Spinal cord (tissue), 10 donors: ENCODE data around the gene SLC6A19. TPM values are rescaled to one million over a fixed set of nuclear protein-coding genes. Genes with fewer than 3 reads are reported as not detected.

Experiments
- DNase-seq, 6 donors: peaks; one replicate each; pipeline versions ENCODE4 v3.0.0 to v3.0.0-alpha.2; 2013 to 2015; ENCODE audit warnings: low spot score in 6 of 6, low read depth in 4 of 6
- H3K27ac ChIP-seq: one replicate; pipeline ENCODE4 v1.5.1; 2013; ENCODE audit warnings: low read depth, low read length, control low read depth
- H3K27me3 ChIP-seq: one replicate; pipeline ENCODE4 v1.6.1; 2013; ENCODE audit warnings: low read length; ENCODE audit not compliant: control insufficient read depth, insufficient read depth
- H3K36me3 ChIP-seq: one replicate; pipeline ENCODE4 v1.6.1; 2013; ENCODE audit warnings: low read length; ENCODE audit not compliant: control insufficient read depth, insufficient read depth
- H3K4me1 ChIP-seq: one replicate; pipeline ENCODE4 v1.6.1; 2013; ENCODE audit warnings: low read length; ENCODE audit not compliant: control insufficient read depth, insufficient read depth
- H3K4me3 ChIP-seq: one replicate; pipeline ENCODE4 v1.5.1; 2013; ENCODE audit warnings: low read depth, low read length, control low read depth
- H3K9me3 ChIP-seq: one replicate; pipeline ENCODE4 v1.6.1; 2013; ENCODE audit warnings: low read length; ENCODE audit not compliant: control insufficient read depth, insufficient read depth
- whole genome bisulfite sequencing: methylation state at CpG from one replicate; pipeline ENCODE4 v1.1.5; 2013; ENCODE audit warnings: missing lambda C conversion rate; ENCODE audit not compliant: insufficient coverage; 5-methylcytosine and 5-hydroxymethylcytosine counted together
- polyA plus RNA-seq, 2 donors: library from polyadenylated mRNA; unstranded; fragments of 120-200 nt; gene quantifications; one replicate each; pipeline ENCODE4 v1.2.1, GENCODE V29; 2013; ENCODE audit not compliant: insufficient read length in 2 of 2
- total RNA-seq, 2 donors: library from RNA; depleted of rRNA in 1 of 2; stranded (reverse); fragments of 120-200 nt in 1 of 2; fragments of >200 nt in 1 of 2; gene quantifications; one replicate each; pipeline versions ENCODE4 v1.2.3 to v1.2.4, GENCODE V29; 2013 to 2014
- donor health status: healthy.

Gene SLC6A19
- total and polyA plus RNA-seq, 4 donors: 0.06 to 0.39 (median 0.16) TPM

GRCh38 chr5:1158647-1159340 lies 42.6 kb upstream of the SLC6A19 start:
- H3K9me3 ChIP-seq: no peaks in the 10 kb centered on the region
- H3K27ac ChIP-seq: no peak overlapping the region
- H3K4me3 ChIP-seq: no peak overlapping the region
- peaks cover 26% of the 10 kb centered on the region for H3K27me3 ChIP-seq
- H3K36me3 ChIP-seq: no peaks in the 10 kb centered on the region
- DNase-seq: no peak
- 84% methylated on average over 20 of the region's 20 CpGs for WGBS
- H3K4me1 ChIP-seq: peaks cover 28% of the 10 kb centered on the region

- WGBS: 69% methylated on average over 4 of the region's 11 CpGs
- H3K27me3 ChIP-seq: peaks cover 25% of the 10 kb centered on the region
These were observed 42.1 kb upstream of the SLC6A19 start for GRCh38 chr5:1159341-1159675.

GRCh38 chr5:1159774-1160406 lies 41.5 kb upstream of the SLC6A19 start:
- no peaks in the 10 kb centered on the region for H3K36me3 ChIP-seq
- DNase-seq: no peak
- no peak overlapping the region for H3K27ac ChIP-seq
- H3K4me1 ChIP-seq: peaks cover 28% of the 10 kb centered on the region
- H3K9me3 ChIP-seq: no peaks in the 10 kb centered on the region
- WGBS: 84% methylated on average over 4 of the region's 4 CpGs
- H3K27me3 ChIP-seq: peaks cover 20% of the 10 kb centered on the region
- no peak overlapping the region for H3K4me3 ChIP-seq

More at GRCh38 chr5:1159341-1159675, 42.1 kb upstream of the SLC6A19 start:
- Histone ChIP-seq H3K27ac (no peak overlapping the region), H3K4me3 (no peak overlapping the region), H3K4me1 (peaks cover 28% of the 10 kb centered on the region), H3K36me3 (no peaks in the 10 kb centered on the region), H3K9me3 (no peaks in the 10 kb centered on the region)
- DNase-seq: no peak

- Histone ChIP-seq H3K9me3 (no peaks in the 10 kb centered on the region), H3K36me3 (no peaks in the 10 kb centered on the region), H3K4me1 (peaks cover 24% of the 10 kb centered on the region), H3K4me3 (no peak overlapping the region), H3K27me3 (peaks cover 10% of the 10 kb centered on the region), H3K27ac (no peak overlapping the region)
- 71% methylated on average over 23 of the region's 23 CpGs for WGBS
- DNase-seq: no peak
These were observed 40.1 kb upstream of the SLC6A19 start for GRCh38 chr5:1161108-1161832.

GRCh38 chr5:1161833-1162229 lies 39.6 kb upstream of the SLC6A19 start:
- peak in 3 of 6 donors; percentile 59 to 82 (median 82) for DNase-seq
- H3K27ac ChIP-seq: no peak overlapping the region
- H3K4me1 ChIP-seq: peaks cover 24% of the 10 kb centered on the region
- no peaks in the 10 kb centered on the region for H3K36me3 ChIP-seq
- WGBS: 37% methylated on average over 19 of the region's 19 CpGs
- H3K27me3 ChIP-seq: peaks cover 5% of the 10 kb centered on the region
- H3K9me3 ChIP-seq: no peaks in the 10 kb centered on the region
- no peak overlapping the region for H3K4me3 ChIP-seq

GRCh38 chr5:1162276-1162675 lies 39.1 kb upstream of the SLC6A19 start:
- DNase-seq: no peak
- no peak overlapping the region for H3K4me3 ChIP-seq
- no peaks in the 10 kb centered on the region for H3K36me3 ChIP-seq
- no peaks in the 10 kb centered on the region for H3K9me3 ChIP-seq
- WGBS: 69% methylated on average over 17 of the region's 17 CpGs
- peaks cover 24% of the 10 kb centered on the region for H3K4me1 ChIP-seq
- H3K27ac ChIP-seq: no peak overlapping the region
- peaks cover 2% of the 10 kb centered on the region for H3K27me3 ChIP-seq

GRCh38 chr5:1162751-1163150 lies 38.6 kb upstream of the SLC6A19 start:
- no peaks in the 10 kb centered on the region for H3K9me3 ChIP-seq
- 90% methylated on average over 6 of the region's 8 CpGs for WGBS
- peaks cover 25% of the 10 kb centered on the region for H3K4me1 ChIP-seq
- no peak overlapping the region for H3K4me3 ChIP-seq
- H3K27me3 ChIP-seq: peaks cover 2% of the 10 kb centered on the region
- DNase-seq: no peak
- no peaks in the 10 kb centered on the region for H3K36me3 ChIP-seq
- H3K27ac ChIP-seq: no peak overlapping the region

GRCh38 chr5:1163366-1163765 lies 38.0 kb upstream of the SLC6A19 start:
- Histone ChIP-seq H3K27ac (no peak overlapping the region), H3K4me3 (no peak overlapping the region)
- WGBS: 91% methylated on average over 12 of the region's 12 CpGs

GRCh38 chr5:1163879-1164278 lies 37.5 kb upstream of the SLC6A19 start:
- Histone ChIP-seq H3K4me1 (peaks cover 31% of the 10 kb centered on the region), H3K36me3 (no peaks in the 10 kb centered on the region), H3K9me3 (no peaks in the 10 kb centered on the region), H3K27ac (no peak overlapping the region), H3K27me3 (peaks cover 2% of the 10 kb centered on the region), H3K4me3 (no peak overlapping the region)
- 83% methylated on average over 14 of the region's 14 CpGs for WGBS
- DNase-seq: no peak

More at GRCh38 chr5:1163366-1163765, 38.0 kb upstream of the SLC6A19 start:
- DNase-seq: no peak
- Histone ChIP-seq H3K36me3 (no peaks in the 10 kb centered on the region), H3K4me1 (peaks cover 31% of the 10 kb centered on the region), H3K9me3 (no peaks in the 10 kb centered on the region), H3K27me3 (peaks cover 2% of the 10 kb centered on the region)
